Loucy (cell line): Measurements from ENCODE around the gene LSM14B.

Experiments
- EZH2phosphoT487 ChIP-seq: fragments of 200-600 bp; IDR thresholded peaks from 2 replicates; pipeline ENCODE4 v1.6.1; 2018; ENCODE audit warnings: antibody characterized with exemption, mild to moderate bottlenecking, moderate library complexity, borderline replicate concordance
- TF ChIP-seq, protein P1 (sequence below): fragments of 200-600 bp; sonication (generic); conservative IDR thresholded peaks from 2 replicates; pipeline ENCODE4 v1.5.1; 2014; ENCODE audit warnings: mild to moderate bottlenecking, antibody characterized with exemption, low read length

DNA sequence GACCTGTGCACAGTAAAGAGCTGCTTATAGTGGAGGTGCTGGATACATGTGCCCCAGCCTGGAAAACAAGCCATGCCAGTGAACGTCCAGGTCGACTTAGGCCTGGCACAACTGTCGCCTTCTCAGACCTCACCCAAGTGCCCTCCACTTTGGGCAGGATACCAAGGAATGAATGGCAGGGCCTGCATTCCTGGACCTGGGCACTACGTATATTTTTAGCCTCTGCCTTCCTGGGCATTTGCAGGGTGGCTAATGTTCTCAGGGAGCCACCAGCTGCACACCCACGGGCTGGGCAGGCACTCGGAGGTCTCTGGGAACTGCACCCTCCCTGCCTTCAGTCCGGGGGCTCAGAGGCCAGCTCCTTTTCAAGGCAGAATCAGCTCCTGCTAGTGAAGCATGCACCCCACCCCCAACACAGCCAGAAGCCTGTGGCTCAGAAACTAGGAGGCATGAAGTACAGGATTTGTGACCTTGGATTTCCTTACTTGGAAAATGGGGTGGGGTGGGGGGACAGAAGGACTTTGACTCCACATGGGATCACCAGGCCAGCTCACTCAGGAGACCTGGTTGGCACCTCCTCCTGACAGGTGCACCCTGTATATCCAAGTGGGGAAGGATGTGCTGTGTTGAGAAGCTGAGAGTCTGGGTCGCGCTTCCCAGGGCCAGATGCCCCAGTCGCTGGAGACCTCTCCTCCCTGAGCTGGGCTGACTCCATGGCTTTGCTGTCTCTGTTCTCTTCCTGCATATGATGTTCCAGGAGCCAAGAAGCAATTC, 2.5 kb upstream of the LSM14B start:
- TF ChIP-seq, protein P1, sequence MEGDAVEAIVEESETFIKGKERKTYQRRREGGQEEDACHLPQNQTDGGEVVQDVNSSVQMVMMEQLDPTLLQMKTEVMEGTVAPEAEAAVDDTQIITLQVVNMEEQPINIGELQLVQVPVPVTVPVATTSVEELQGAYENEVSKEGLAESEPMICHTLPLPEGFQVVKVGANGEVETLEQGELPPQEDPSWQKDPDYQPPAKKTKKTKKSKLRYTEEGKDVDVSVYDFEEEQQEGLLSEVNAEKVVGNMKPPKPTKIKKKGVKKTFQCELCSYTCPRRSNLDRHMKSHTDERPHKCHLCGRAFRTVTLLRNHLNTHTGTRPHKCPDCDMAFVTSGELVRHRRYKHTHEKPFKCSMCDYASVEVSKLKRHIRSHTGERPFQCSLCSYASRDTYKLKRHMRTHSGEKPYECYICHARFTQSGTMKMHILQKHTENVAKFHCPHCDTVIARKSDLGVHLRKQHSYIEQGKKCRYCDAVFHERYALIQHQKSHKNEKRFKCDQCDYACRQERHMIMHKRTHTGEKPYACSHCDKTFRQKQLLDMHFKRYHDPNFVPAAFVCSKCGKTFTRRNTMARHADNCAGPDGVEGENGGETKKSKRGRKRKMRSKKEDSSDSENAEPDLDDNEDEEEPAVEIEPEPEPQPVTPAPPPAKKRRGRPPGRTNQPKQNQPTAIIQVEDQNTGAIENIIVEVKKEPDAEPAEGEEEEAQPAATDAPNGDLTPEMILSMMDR, result no peak
- no peak for TF ChIP-seq EZH2phosphoT487
